Ectodermal cell (in vitro differentiated cells): ENCODE results near the gene ZBTB48.

Experiments
- H3K27ac ChIP-seq: 2 replicates; pipeline ENCODE4 v1.7.0; 2013; ENCODE audit warnings: mild to moderate bottlenecking, low read depth, low read length; ENCODE audit not compliant: insufficient read depth, poor library complexity, severe bottlenecking
- H3K27me3 ChIP-seq: 2 replicates; pipeline ENCODE4 v1.7.0; 2013; ENCODE audit warnings: mild to moderate bottlenecking, low read length; ENCODE audit not compliant: insufficient read depth, control insufficient read depth, poor library complexity, severe bottlenecking
- H3K36me3 ChIP-seq: one replicate; pipeline ENCODE4 v1.7.0; 2013; ENCODE audit warnings: low read length; ENCODE audit not compliant: control insufficient read depth, insufficient read depth
- H3K4me1 ChIP-seq: one replicate; pipeline ENCODE4 v1.7.0; 2013; ENCODE audit warnings: low read length; ENCODE audit not compliant: control insufficient read depth, insufficient read depth
- H3K4me3 ChIP-seq: 2 replicates; pipeline ENCODE4 v1.7.0; 2013; ENCODE audit warnings: low read depth, low read length, control low read depth; ENCODE audit not compliant: insufficient read depth
- H3K9me3 ChIP-seq: 2 replicates; pipeline ENCODE4 v1.7.0; 2013; ENCODE audit warnings: mild to moderate bottlenecking, low read length, moderate library complexity; ENCODE audit not compliant: control insufficient read depth
- WGBS, 2 experiments: methylation state at CpG; one replicate each; pipeline ENCODE4 v1.1.7; 2013; ENCODE audit warnings: missing lambda C conversion rate in 2 of 2; 5-methylcytosine and 5-hydroxymethylcytosine counted together

Gene ZBTB48

GRCh38 chr1:6613361-6614018 is 33.7 kb downstream of the ZBTB48 start, which contains the start of gene PHF13:
PHF13 (plus strand) TSS chr1:6613731; CDS start chr1:6614067, 336 bp downstream.
- 0% methylated on average over 84 of the region's 84 CpGs for WGBS, 2 experiments
- Histone ChIP-seq H3K4me3 (peak within 1 kb of the TSS; percentile 93), H3K27ac (peak within 1 kb of the TSS; percentile 50), H3K4me1 (peaks cover 3% of the 10 kb centered on the region), H3K27me3 (peaks cover 7% of the 10 kb centered on the region), H3K9me3 (no peaks in the 10 kb centered on the region), H3K36me3 (peaks cover 10% of the 10 kb centered on the region)

GRCh38 chr1:6614019-6614928 is 34.5 kb downstream of the ZBTB48 start:
- H3K27ac ChIP-seq, result peak overlapping the region; percentile 50
- H3K4me3 ChIP-seq, result peak overlapping the region; percentile 93
- 0% methylated on average over 113 to 117 of the region's 117 CpGs for WGBS, 2 experiments
- peaks cover 3% of the 10 kb centered on the region for H3K4me1 ChIP-seq
- H3K36me3 ChIP-seq, result peaks cover 15% of the 10 kb centered on the region
- no peaks in the 10 kb centered on the region for H3K9me3 ChIP-seq
- peaks cover 7% of the 10 kb centered on the region for H3K27me3 ChIP-seq

GRCh38 chr1:6614929-6615785 is 35.4 kb downstream of the ZBTB48 start:
- peaks cover 7% of the 10 kb centered on the region for H3K27me3 ChIP-seq
- peak overlapping the region; percentile 93 for H3K4me3 ChIP-seq
- H3K4me1 ChIP-seq, result peaks cover 3% of the 10 kb centered on the region
- no peaks in the 10 kb centered on the region for H3K9me3 ChIP-seq
- WGBS, 2 experiments, result 1% methylated on average over 82 of the region's 82 CpGs
- peaks cover 22% of the 10 kb centered on the region for H3K36me3 ChIP-seq
- H3K27ac ChIP-seq, result no peak overlapping the region

GRCh38 chr1:6619045-6619444 is 39.3 kb downstream of the ZBTB48 start:
- peaks cover 3% of the 10 kb centered on the region for H3K4me1 ChIP-seq
- no peak overlapping the region for H3K4me3 ChIP-seq
- peaks cover 46% of the 10 kb centered on the region for H3K36me3 ChIP-seq
- no peak overlapping the region for H3K27ac ChIP-seq
- WGBS, 2 experiments, result 95 to 99% methylated on average over 4 of the region's 4 CpGs
- H3K27me3 ChIP-seq, result no peaks in the 10 kb centered on the region
- H3K9me3 ChIP-seq, result no peaks in the 10 kb centered on the region

- Histone ChIP-seq H3K36me3 (peaks cover 46% of the 10 kb centered on the region), H3K27ac (no peak overlapping the region), H3K4me1 (peaks cover 3% of the 10 kb centered on the region), H3K4me3 (no peak overlapping the region), H3K9me3 (no peaks in the 10 kb centered on the region), H3K27me3 (no peaks in the 10 kb centered on the region)
- WGBS, 2 experiments, result 95% methylated on average over 41 of the region's 41 CpGs
Observed at GRCh38 chr1:6621429-6622391, 41.9 kb downstream of the ZBTB48 start.

- Histone ChIP-seq H3K4me3 (no peak overlapping the region), H3K4me1 (peaks cover 3% of the 10 kb centered on the region), H3K36me3 (peaks cover 44% of the 10 kb centered on the region), H3K27me3 (no peaks in the 10 kb centered on the region), H3K9me3 (no peaks in the 10 kb centered on the region), H3K27ac (no peak overlapping the region)
- 94% methylated on average over 10 of the region's 10 CpGs for WGBS, 2 experiments
Observed at GRCh38 chr1:6622396-6623152, 42.8 kb downstream of the ZBTB48 start.

- no peaks in the 10 kb centered on the region for H3K27me3 ChIP-seq
- H3K4me3 ChIP-seq, result no peak overlapping the region
- no peaks in the 10 kb centered on the region for H3K9me3 ChIP-seq
- peaks cover 46% of the 10 kb centered on the region for H3K36me3 ChIP-seq
- H3K4me1 ChIP-seq, result peaks cover 3% of the 10 kb centered on the region
- WGBS, 2 experiments, result 93 to 94% methylated on average over 14 of the region's 14 CpGs
- peak overlapping the region; percentile 23 for H3K27ac ChIP-seq
Observed at GRCh38 chr1:6623269-6623965, 43.6 kb downstream of the ZBTB48 start.

- 2% methylated on average over 73 of the region's 73 CpGs for WGBS, 2 experiments
- Histone ChIP-seq H3K9me3 (no peaks in the 10 kb centered on the region), H3K27ac (peak within 1 kb of the TSS; percentile 86), H3K4me1 (peaks cover 3% of the 10 kb centered on the region), H3K27me3 (no peaks in the 10 kb centered on the region), H3K4me3 (peak within 1 kb of the TSS; percentile 84), H3K36me3 (peaks cover 45% of the 10 kb centered on the region)
Observed at GRCh38 chr1:6624710-6625583, 45.2 kb downstream of the ZBTB48 start, which contains the start of gene THAP3. THAP3 (plus strand) TSS chr1:6624868; CDS start chr1:6625219, 351 bp downstream.
